ENCODE data around the gene RAD50. TPM values are rescaled to one million over a fixed set of nuclear protein-coding genes. Genes with fewer than 3 reads are reported as not detected.

The RAD50 gene
- total and polyA plus RNA-seq, 10 of the 15 experiments (the other 5 are each of a cell fraction or from before 2014, with no cell fraction given), result 12.8 to 68.6 (median 47.0) TPM

DNA sequence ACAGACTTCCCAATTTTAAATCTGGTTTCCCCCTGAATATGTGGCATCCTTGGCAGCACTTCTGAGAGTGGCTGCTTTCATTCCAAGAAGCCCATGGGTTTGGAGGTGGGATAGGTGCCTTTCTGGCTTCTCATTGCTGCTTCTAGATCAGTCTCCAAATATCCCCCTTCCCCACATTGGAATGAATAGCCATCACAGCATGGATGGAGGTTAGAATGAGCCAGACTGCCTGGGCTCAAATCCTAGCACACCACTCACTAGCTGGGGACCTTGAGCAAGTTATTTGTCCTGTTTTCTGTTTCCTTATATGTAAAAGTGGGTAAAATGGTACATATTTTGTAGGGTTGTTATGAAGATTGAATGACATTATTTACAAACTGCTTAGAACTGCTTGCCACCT lies 87.4 kb downstream of the RAD50 start:
- RAD21 ChIA-PET (ENCODE audit: unreplicated experiment), result interaction anchor here (1.0 kb wide), 1 partner anchor 17 kb away, joined by 5 read pairs; no protein-coding TSS in a partner anchor
- in situ Hi-C loops (cut with MboI), result no loop called here
- Histone ChIP-seq H3K4me2 (ENCODE audit: control insufficient read depth, insufficient read depth) (no peak overlapping the region), H3K27ac (ENCODE audit: control insufficient read depth, insufficient read depth) (no peak overlapping the region), H3K36me3 (ENCODE audit: control insufficient read depth in 2 of 2, insufficient read depth in 2 of 2, low read length in 1 of 2) (peaks cover 16 to 17% of the 10 kb centered on the region in 2 experiments), H3K4me1 (ENCODE audit: control insufficient read depth, insufficient read depth, low read length) (peaks cover 28% of the 10 kb centered on the region), H3K9me3 (replicated peaks; ENCODE audit: control insufficient read depth, insufficient read depth, low read length) (no peaks in the 10 kb centered on the region; the same call in 1 of the 3 replicates), H3K27me3 (replicated peaks in 1 of 2; ENCODE audit: control insufficient read depth in 2 of 2, insufficient read depth in 2 of 2, low read length in 1 of 2) (no peaks in the 10 kb centered on the region), H3K4me3 (no peak overlapping the region), H4K20me1 (ENCODE audit: control insufficient read depth, insufficient read depth) (no peaks in the 10 kb centered on the region), H2AFZ (ENCODE audit: control insufficient read depth, low read depth, low read length) (no peak overlapping the region), H3K9ac (ENCODE audit: control insufficient read depth, insufficient read depth, low read length) (no peak overlapping the region), H3K79me2 (ENCODE audit: control insufficient read depth, insufficient read depth, low read length) (no peaks in the 10 kb centered on the region)
- intact Hi-C loops (cut with micrococcal nuclease; ENCODE audit: unreplicated experiment), result no loop called here
- FAIRE-seq (no peak), ATAC-seq (no peak), DNase-seq (ENCODE audit: low read depth, low spot score) (no peak)
- TF ChIP-seq SUPT20H (IDR thresholded peaks at IDR 0.05; ENCODE audit: borderline replicate concordance, control insufficient read depth, low read depth, low read length) (no peak), CBFB (IDR thresholded peaks at IDR 0.05; ENCODE audit: low read depth) (no peak), ZNF24 (IDR thresholded peaks at IDR 0.05) (no peak)
- BruUV-seq (replicated peaks), result no TSS peak
- CTCF ChIA-PET, result interaction anchor here (0.6 to 1.8 kb wide), 3 partner anchors 43 to 143 kb away, joined by 3 to 4 read pairs (median 3); no protein-coding TSS in a partner anchor
- POLR2A ChIA-PET, result interaction anchor here (4.3 to 6.3 kb wide), 2 partner anchors 14 to 16 kb away, joined by 17 to 53 read pairs; partner anchors contain the start of gene IL13
- SMC1A ChIA-PET (ENCODE audit: uncharacterized antibody, unreplicated experiment), result interaction anchor here (0.9 to 2.3 kb wide), 4 partner anchors 14 to 176 kb away, joined by 3 to 7 read pairs (median 4); partner anchors contain the start of gene IL13

- no TSS peak for BruUV-seq (replicated peaks)
- ChIA-PET CTCF (interaction anchor here (1.2 kb wide), 1 partner anchor 8 kb away, joined by 3 read pairs; no protein-coding TSS in a partner anchor), POLR2A (interaction anchor here (0.6 to 1.5 kb wide), 4 partner anchors 8 to 90 kb away, joined by 3 to 5 read pairs (median 4); partner anchors contain the start of gene RAD50), SMC1A (ENCODE audit: uncharacterized antibody, unreplicated experiment) (interaction anchor here (1.0 to 2.6 kb wide), 7 partner anchors 8 to 80 kb away, joined by 3 to 12 read pairs (median 3); partner anchors contain the start of gene IL13), RAD21 (ENCODE audit: unreplicated experiment) (interaction anchor here (1.4 kb wide), 1 partner anchor 15 kb away, joined by 3 read pairs; no protein-coding TSS in a partner anchor)
- 94% methylated on average over 11 of the region's 11 CpGs for WGBS (ENCODE audit: insufficient coverage, insufficient replicate concordance, low lambda C conversion rate, missing lambda C conversion rate)
- Histone ChIP-seq H3K4me3 (no peak overlapping the region), H3K9me3 (replicated peaks; ENCODE audit: control insufficient read depth, insufficient read depth, low read length) (no peaks in the 10 kb centered on the region; the same call in 1 of the 3 replicates), H3K27ac (ENCODE audit: control insufficient read depth, insufficient read depth) (no peak overlapping the region), H3K4me1 (ENCODE audit: control insufficient read depth, insufficient read depth, low read length) (peaks cover 2% of the 10 kb centered on the region; the same call in 1 of the 2 replicates), H2AFZ (ENCODE audit: control insufficient read depth, low read depth, low read length) (no peak overlapping the region), H4K20me1 (ENCODE audit: control insufficient read depth, insufficient read depth) (no peaks in the 10 kb centered on the region), H3K36me3 (ENCODE audit: control insufficient read depth in 2 of 2, insufficient read depth in 2 of 2, low read length in 1 of 2) (peaks cover 6 to 11% of the 10 kb centered on the region in 2 experiments), H3K79me2 (ENCODE audit: control insufficient read depth, insufficient read depth, low read length) (no peaks in the 10 kb centered on the region), H3K9ac (ENCODE audit: control insufficient read depth, insufficient read depth, low read length) (no peak overlapping the region), H3K27me3 (replicated peaks in 1 of 2; ENCODE audit: control insufficient read depth in 2 of 2, insufficient read depth in 2 of 2, low read length in 1 of 2) (no peaks in the 10 kb centered on the region), H3K4me2 (ENCODE audit: control insufficient read depth, insufficient read depth) (no peak overlapping the region)
- no peak for ATAC-seq
- intact Hi-C loops (cut with micrococcal nuclease; ENCODE audit: unreplicated experiment), result no loop called here
- DNase-seq (ENCODE audit: low read depth, low spot score), result no peak
- no peak for FAIRE-seq
- in situ Hi-C loops (cut with MboI), result no loop called here
- TF ChIP-seq, protein P1, sequence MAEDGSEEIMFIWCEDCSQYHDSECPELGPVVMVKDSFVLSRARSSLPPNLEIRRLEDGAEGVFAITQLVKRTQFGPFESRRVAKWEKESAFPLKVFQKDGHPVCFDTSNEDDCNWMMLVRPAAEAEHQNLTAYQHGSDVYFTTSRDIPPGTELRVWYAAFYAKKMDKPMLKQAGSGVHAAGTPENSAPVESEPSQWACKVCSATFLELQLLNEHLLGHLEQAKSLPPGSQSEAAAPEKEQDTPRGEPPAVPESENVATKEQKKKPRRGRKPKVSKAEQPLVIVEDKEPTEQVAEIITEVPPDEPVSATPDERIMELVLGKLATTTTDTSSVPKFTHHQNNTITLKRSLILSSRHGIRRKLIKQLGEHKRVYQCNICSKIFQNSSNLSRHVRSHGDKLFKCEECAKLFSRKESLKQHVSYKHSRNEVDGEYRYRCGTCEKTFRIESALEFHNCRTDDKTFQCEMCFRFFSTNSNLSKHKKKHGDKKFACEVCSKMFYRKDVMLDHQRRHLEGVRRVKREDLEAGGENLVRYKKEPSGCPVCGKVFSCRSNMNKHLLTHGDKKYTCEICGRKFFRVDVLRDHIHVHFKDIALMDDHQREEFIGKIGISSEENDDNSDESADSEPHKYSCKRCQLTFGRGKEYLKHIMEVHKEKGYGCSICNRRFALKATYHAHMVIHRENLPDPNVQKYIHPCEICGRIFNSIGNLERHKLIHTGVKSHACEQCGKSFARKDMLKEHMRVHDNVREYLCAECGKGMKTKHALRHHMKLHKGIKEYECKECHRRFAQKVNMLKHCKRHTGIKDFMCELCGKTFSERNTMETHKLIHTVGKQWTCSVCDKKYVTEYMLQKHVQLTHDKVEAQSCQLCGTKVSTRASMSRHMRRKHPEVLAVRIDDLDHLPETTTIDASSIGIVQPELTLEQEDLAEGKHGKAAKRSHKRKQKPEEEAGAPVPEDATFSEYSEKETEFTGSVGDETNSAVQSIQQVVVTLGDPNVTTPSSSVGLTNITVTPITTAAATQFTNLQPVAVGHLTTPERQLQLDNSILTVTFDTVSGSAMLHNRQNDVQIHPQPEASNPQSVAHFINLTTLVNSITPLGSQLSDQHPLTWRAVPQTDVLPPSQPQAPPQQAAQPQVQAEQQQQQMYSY (CRISPR knock-in tag; IDR thresholded peaks at IDR 0.05), result no peak
- TF ChIP-seq NR2F1 (conservative IDR thresholded peaks at IDR 0.05), result no peak
- TF ChIP-seq PAX8 (IDR thresholded peaks at IDR 0.05), result no peak
- TF ChIP-seq E4F1 (IDR thresholded peaks at IDR 0.05; ENCODE audit: borderline replicate concordance, partially characterized antibody), result no peak
- TF ChIP-seq GABPA (IDR thresholded peaks at IDR 0.05; ENCODE audit: low read depth), result no peak
- TF ChIP-seq ETV6 (conservative IDR thresholded peaks at IDR 0.05 in 1 of 2, IDR thresholded peaks at IDR 0.05 in 1 of 2; ENCODE audit: borderline replicate concordance in 1 of 2, low read depth in 1 of 2), result no peak
Observed at GRCh38 chr5:132646583-132647266, 89.9 kb downstream of the RAD50 start.

All from GM12878 (cell line).